Measurements from ENCODE around the gene SH3PXD2A.
"Not testable (repeated sequence)": the region's sequence is repeated elsewhere in the genome, so short reads cannot be mapped to it uniquely, and the experiment has no call there.

The SH3PXD2A gene

DNA sequence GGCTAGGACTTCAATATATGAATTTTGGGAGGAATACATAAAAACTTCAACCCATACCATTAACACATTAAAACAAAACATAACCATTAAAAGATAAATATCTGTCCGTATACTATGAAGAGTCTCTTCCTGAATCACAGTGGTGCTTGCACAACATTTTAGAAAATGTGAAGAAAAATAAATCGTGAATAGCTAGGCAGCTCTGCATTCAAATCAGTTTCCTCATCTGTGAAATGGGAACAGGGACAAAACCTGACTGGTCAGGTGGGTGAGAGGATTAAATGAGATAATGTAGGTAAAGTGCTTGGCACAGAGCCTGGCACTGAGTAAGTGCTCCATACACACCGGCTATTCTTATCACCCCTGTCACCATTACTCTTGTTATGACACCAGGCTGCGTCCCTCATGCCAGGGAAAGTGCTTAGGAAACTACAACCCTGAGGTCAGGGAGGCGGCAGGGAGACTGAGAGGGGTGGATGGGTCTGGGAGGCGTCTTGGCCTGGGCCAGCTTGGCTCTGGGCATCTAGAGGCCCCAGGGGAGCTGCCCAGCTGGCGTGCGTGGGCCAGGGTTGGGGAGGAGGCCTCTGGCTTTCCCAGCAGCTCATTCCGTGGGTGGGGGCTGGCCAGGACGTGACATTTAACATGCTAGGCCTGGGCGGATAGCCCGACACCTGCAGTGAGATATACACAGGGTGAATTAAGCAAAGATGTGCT lies 78.3 kb downstream of the SH3PXD2A start:
- TF ChIP-seq, protein P1, sequence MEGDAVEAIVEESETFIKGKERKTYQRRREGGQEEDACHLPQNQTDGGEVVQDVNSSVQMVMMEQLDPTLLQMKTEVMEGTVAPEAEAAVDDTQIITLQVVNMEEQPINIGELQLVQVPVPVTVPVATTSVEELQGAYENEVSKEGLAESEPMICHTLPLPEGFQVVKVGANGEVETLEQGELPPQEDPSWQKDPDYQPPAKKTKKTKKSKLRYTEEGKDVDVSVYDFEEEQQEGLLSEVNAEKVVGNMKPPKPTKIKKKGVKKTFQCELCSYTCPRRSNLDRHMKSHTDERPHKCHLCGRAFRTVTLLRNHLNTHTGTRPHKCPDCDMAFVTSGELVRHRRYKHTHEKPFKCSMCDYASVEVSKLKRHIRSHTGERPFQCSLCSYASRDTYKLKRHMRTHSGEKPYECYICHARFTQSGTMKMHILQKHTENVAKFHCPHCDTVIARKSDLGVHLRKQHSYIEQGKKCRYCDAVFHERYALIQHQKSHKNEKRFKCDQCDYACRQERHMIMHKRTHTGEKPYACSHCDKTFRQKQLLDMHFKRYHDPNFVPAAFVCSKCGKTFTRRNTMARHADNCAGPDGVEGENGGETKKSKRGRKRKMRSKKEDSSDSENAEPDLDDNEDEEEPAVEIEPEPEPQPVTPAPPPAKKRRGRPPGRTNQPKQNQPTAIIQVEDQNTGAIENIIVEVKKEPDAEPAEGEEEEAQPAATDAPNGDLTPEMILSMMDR (IDR thresholded peaks at IDR 0.05; ENCODE audit: low read depth, low read length), result no peak
- no peak overlapping the region for H3K4me3 ChIP-seq (replicated peaks in 1 of 2; ENCODE audit: low read depth in 2 of 2, low read length in 2 of 2)
- DNase-seq (ENCODE audit: low read depth in 2 of 2), result peak in 1 of 2 donors; percentile 61

- DNase-seq (ENCODE audit: low read depth in 2 of 2), result no peak
- no peak overlapping the region for H3K4me3 ChIP-seq (replicated peaks in 1 of 2; ENCODE audit: low read depth in 2 of 2, low read length in 2 of 2)
- TF ChIP-seq, protein P1 (IDR thresholded peaks at IDR 0.05; ENCODE audit: low read depth, low read length), result no peak
Measured at GRCh38 chr10:103775776-103776175, 79.6 kb downstream of the SH3PXD2A start.

DNA sequence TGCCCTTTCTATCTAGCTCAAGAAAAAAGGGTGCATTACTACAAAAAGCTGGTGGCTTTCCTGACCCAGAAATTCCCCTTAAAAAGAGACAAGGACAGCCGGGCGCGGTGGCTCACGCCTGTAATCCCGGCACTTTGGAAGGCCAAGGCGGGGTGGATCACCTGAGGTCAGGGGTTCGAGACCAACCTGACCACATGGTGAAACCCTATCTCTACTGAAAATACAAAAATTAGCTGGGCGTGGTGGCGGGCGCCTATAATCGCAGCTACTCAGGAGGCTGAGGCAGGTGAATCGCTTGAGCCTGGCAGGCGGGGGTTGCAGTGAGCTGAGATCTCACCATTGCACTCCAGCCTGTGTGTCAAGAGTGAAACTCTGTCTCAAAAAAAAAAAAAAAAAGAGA lies 82.5 kb downstream of the SH3PXD2A start:
- not testable (repeated sequence) for DNase-seq (ENCODE audit: low read depth in 2 of 2)
- peak overlapping the region in 1 of 2 donors; percentile 47 for H3K4me3 ChIP-seq (replicated peaks in 1 of 2; ENCODE audit: low read depth in 2 of 2, low read length in 2 of 2)

- TF ChIP-seq, protein P1 (IDR thresholded peaks at IDR 0.05; ENCODE audit: low read depth, low read length), result no peak
- peak overlapping the region; percentile 32 to 47 for H3K4me3 ChIP-seq (replicated peaks in 1 of 2; ENCODE audit: low read depth in 2 of 2, low read length in 2 of 2)
- peak; percentile 73 to 87 for DNase-seq (ENCODE audit: low read depth in 2 of 2)
Measured at GRCh38 chr10:103772096-103772845, 83.1 kb downstream of the SH3PXD2A start.

- TF ChIP-seq, protein P1 (IDR thresholded peaks at IDR 0.05; ENCODE audit: low read depth, low read length), result no peak
Measured at GRCh38 chr10:103770139-103770538, 85.2 kb downstream of the SH3PXD2A start.

GRCh38 chr10:103769176-103769575 lies 86.2 kb downstream of the SH3PXD2A start:
- no peak for DNase-seq (ENCODE audit: low read depth in 2 of 2)
- no peak overlapping the region for H3K4me3 ChIP-seq (replicated peaks in 1 of 2; ENCODE audit: low read depth in 2 of 2, low read length in 2 of 2)
- TF ChIP-seq, protein P1 (IDR thresholded peaks at IDR 0.05; ENCODE audit: low read depth, low read length), result no peak

More at GRCh38 chr10:103770139-103770538, 85.2 kb downstream of the SH3PXD2A start:
- DNase-seq (ENCODE audit: low read depth in 2 of 2), result no peak
- no peak overlapping the region for H3K4me3 ChIP-seq (replicated peaks in 1 of 2; ENCODE audit: low read depth in 2 of 2, low read length in 2 of 2)

GRCh38 chr10:103768345-103768744 lies 87.0 kb downstream of the SH3PXD2A start:
- no peak overlapping the region for H3K4me3 ChIP-seq (replicated peaks in 1 of 2; ENCODE audit: low read depth in 2 of 2, low read length in 2 of 2)
- TF ChIP-seq, protein P1 (IDR thresholded peaks at IDR 0.05; ENCODE audit: low read depth, low read length), result no peak
- DNase-seq (ENCODE audit: low read depth in 2 of 2), result no peak

All from cardiac fibroblast (primary cell).